HepG2 (cell line): Measurements from ENCODE around the gene DHRS13. TPM values are rescaled to one million over a fixed set of nuclear protein-coding genes. Genes with fewer than 3 reads are reported as not detected.
A peak's percentile ranks its signal among the peaks of the same experiment; 100 is the strongest.

Source experiments
- ATF7-NPFF ChIP-seq: sonication (generic); formaldehyde crosslinking; IDR thresholded peaks from 2 replicates; pipeline ENCODE4 v1.8.1; 2023; ENCODE audit warnings: mild to moderate bottlenecking, low read depth, missing genetic modification reagents, moderate library complexity
- BRD4 ChIP-seq: sonication (generic); formaldehyde crosslinking; IDR thresholded peaks from 2 replicates; pipeline ENCODE4 v1.4.0; 2020; ENCODE audit warnings: missing genetic modification reagents
- FOXJ3 ChIP-seq: sonication (generic); formaldehyde crosslinking; IDR thresholded peaks from 2 replicates; pipeline ENCODE4 v1.4.0; 2020; ENCODE audit warnings: missing genetic modification reagents, mild to moderate bottlenecking, borderline replicate concordance
- GTF3A ChIP-seq: sonication (generic); formaldehyde crosslinking; conservative IDR thresholded peaks from 2 replicates; pipeline ENCODE4 v1.4.0; 2020; ENCODE audit warnings: mild to moderate bottlenecking, missing genetic modification reagents
- KAT7 ChIP-seq: IDR thresholded peaks from 2 replicates; pipeline ENCODE4 v1.6.1; 2018; ENCODE audit warnings: borderline replicate concordance, missing compliant biosample characterization
- KDM1A ChIP-seq: IDR thresholded peaks from 2 replicates; pipeline ENCODE4 v1.6.1; 2016; ENCODE audit warnings: missing compliant biosample characterization
- MED1 ChIP-seq: sonication (generic); formaldehyde crosslinking; IDR thresholded peaks from 2 replicates; pipeline ENCODE4 v1.4.0; 2020; ENCODE audit warnings: missing genetic modification reagents
- PCBP1 ChIP-seq: fragments of 200-400 bp; formaldehyde crosslinking; IDR thresholded peaks from 2 replicates; pipeline ENCODE4 v1.6.1; 2017; ENCODE audit warnings: mild to moderate bottlenecking, low read depth, low read length, borderline replicate concordance
- PHF20 ChIP-seq: sonication (generic); formaldehyde crosslinking; IDR thresholded peaks from 2 replicates; pipeline ENCODE4 v1.5.0; 2020; ENCODE audit warnings: mild to moderate bottlenecking, missing genetic modification reagents
- PRDM4 ChIP-seq: sonication (generic); formaldehyde crosslinking; IDR thresholded peaks from 2 replicates; pipeline ENCODE4 v1.9.0; 2021; ENCODE audit warnings: missing genetic modification reagents, borderline replicate concordance
- RAD21 ChIP-seq: fragments of 450-650 bp; formaldehyde crosslinking; IDR thresholded peaks from 2 replicates; pipeline ENCODE4 v1.5.0; 2020; ENCODE audit warnings: mild to moderate bottlenecking
- RARA ChIP-seq: IDR thresholded peaks from 2 replicates; pipeline ENCODE4 v1.6.1; 2016; ENCODE audit warnings: missing genetic modification reagents, missing compliant biosample characterization
- TFE3 ChIP-seq: IDR thresholded peaks from 2 replicates; pipeline ENCODE4 v1.6.1; 2016
- ZBTB34 ChIP-seq: sonication (generic); formaldehyde crosslinking; IDR thresholded peaks from 2 replicates; pipeline ENCODE4 v1.8.0; 2022; ENCODE audit warnings: mild to moderate bottlenecking, missing genetic modification reagents
- ZFP36 ChIP-seq: fragments of 150-350 bp; IDR thresholded peaks from 2 replicates; pipeline ENCODE4 v1.6.1; 2018; ENCODE audit warnings: borderline replicate concordance, low read length, low read depth; ENCODE audit not compliant: partially characterized antibody
- ZNF180 ChIP-seq: sonication (generic); formaldehyde crosslinking; IDR thresholded peaks from 2 replicates; pipeline ENCODE4 v1.4.0; 2020; ENCODE audit warnings: low read depth, missing genetic modification reagents, borderline replicate concordance
- ZNF33A ChIP-seq: sonication (generic); formaldehyde crosslinking; IDR thresholded peaks from 2 replicates; pipeline ENCODE4 v1.5.1; 2020; ENCODE audit warnings: missing genetic modification reagents, mild to moderate bottlenecking, moderate library complexity, borderline replicate concordance
- polyA plus RNA-seq, 8 experiments: library from polyadenylated mRNA; depleted of rRNA in 3 of 8; stranded (reverse) in 7 of 8; unstranded in 1 of 8; fragments of >200 nt; fragmentation: Illumina TruSeq in 4 of 8; extraction: Trizol in 4 of 8; gene quantifications; 2 replicates each; pipeline versions ENCODE4 v1.2.1 to v1.2.3, GENCODE V29; 2011 to 2016; ENCODE audit warnings: low read depth in 4 of 8, missing spikeins in 1 of 8, mixed read lengths in 1 of 8; ENCODE audit not compliant: insufficient read depth in 1 of 8
- total RNA-seq, 5 experiments: library from RNA; depleted of rRNA; stranded (reverse); fragments of >200 nt; fragmentation: Illumina TruSeq; extraction: Trizol; gene quantifications; 2 replicates each; pipeline ENCODE4 v1.2.3, GENCODE V29; 2016; ENCODE audit warnings: low read depth in 1 of 5

DHRS13 gene
- total and polyA plus RNA-seq, 2 of the 13 experiments (the other 11 are each of a cell fraction or from before 2014, with no cell fraction given): 11.8 to 12.6 TPM

- TF ChIP-seq KAT7 (CRISPR knock-in tag) (peak; percentile 45), GTF3A (CRISPR knock-in tag) (peak; percentile 96), PRDM4 (CRISPR knock-in tag) (no peak), MED1 (CRISPR knock-in tag) (peak; percentile 90), BRD4 (CRISPR knock-in tag) (peak; percentile 13; the same call in 1 of the 2 replicates), ZBTB34 (CRISPR knock-in tag) (0 out of 2 replicates have a peak, but pooled peaks have one; percentile 41), ZNF33A (CRISPR knock-in tag) (no peak), KDM1A (CRISPR knock-in tag) (peak; percentile 76; the same call in 1 of the 2 replicates), ZFP36 (no peak), PCBP1 (no peak), ZNF180 (CRISPR knock-in tag) (no peak), PHF20 (CRISPR knock-in tag) (peak; percentile 31; the same call in 1 of the 2 replicates), RAD21 (CRISPR knock-in tag) (peak; percentile 93), FOXJ3 (CRISPR knock-in tag) (no peak), ATF7-NPFF (CRISPR knock-in tag) (peak; percentile 38; the same call in 1 of the 2 replicates), RARA (peak; percentile 31), TFE3 (peak; percentile 58; the same call in 1 of the 2 replicates)
These were observed at the start of gene DHRS13 (continued) for GRCh38 chr17:28902819-28903545.
